Ectodermal cell (in vitro differentiated cells): ENCODE data around the gene GFRA3.

Experiments used
- H3K27ac ChIP-seq: 2 replicates; pipeline ENCODE4 v1.7.0; 2013; ENCODE audit warnings: mild to moderate bottlenecking, low read depth, low read length; ENCODE audit not compliant: insufficient read depth, poor library complexity, severe bottlenecking
- H3K27me3 ChIP-seq: 2 replicates; pipeline ENCODE4 v1.7.0; 2013; ENCODE audit warnings: mild to moderate bottlenecking, low read length; ENCODE audit not compliant: insufficient read depth, control insufficient read depth, poor library complexity, severe bottlenecking
- H3K36me3 ChIP-seq: one replicate; pipeline ENCODE4 v1.7.0; 2013; ENCODE audit warnings: low read length; ENCODE audit not compliant: control insufficient read depth, insufficient read depth
- H3K4me1 ChIP-seq: one replicate; pipeline ENCODE4 v1.7.0; 2013; ENCODE audit warnings: low read length; ENCODE audit not compliant: control insufficient read depth, insufficient read depth
- H3K4me3 ChIP-seq: 2 replicates; pipeline ENCODE4 v1.7.0; 2013; ENCODE audit warnings: low read depth, low read length, control low read depth; ENCODE audit not compliant: insufficient read depth
- H3K9me3 ChIP-seq: 2 replicates; pipeline ENCODE4 v1.7.0; 2013; ENCODE audit warnings: mild to moderate bottlenecking, low read length, moderate library complexity; ENCODE audit not compliant: control insufficient read depth
- WGBS, 2 experiments: methylation state at CpG; one replicate each; pipeline ENCODE4 v1.1.7; 2013; ENCODE audit warnings: missing lambda C conversion rate in 2 of 2; 5-methylcytosine and 5-hydroxymethylcytosine counted together

GFRA3 gene

DNA sequence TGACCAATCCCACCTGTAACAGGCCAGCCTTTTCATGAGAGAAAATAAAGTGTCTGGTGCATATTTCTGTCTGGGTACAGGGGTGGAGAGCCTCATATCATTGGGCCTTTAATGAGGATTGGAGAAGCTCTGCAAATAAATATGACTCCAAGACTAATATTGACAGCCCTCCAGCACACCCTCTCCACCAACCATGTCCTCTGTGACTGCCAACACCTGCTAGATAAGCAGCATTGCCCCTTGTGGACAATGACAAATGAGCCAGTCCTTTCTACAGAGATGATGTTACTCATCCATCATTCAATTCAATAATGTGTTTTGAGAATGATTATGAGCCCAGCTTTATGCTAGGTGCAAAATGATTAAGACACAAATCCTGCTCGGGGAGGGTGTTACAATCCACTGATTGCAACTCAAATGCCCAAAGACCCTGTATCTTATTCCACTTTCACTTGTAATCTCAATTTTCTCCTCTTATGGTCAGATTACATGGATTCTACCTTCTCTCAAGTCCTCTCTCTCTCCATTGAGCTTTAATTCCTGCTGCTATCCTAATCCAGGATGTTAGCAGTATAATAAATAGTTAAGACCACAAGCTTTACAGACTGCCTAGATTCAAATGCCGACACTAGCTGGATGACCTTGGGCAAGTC is 2.1 kb upstream of the GFRA3 start:
- H3K9me3 ChIP-seq = no peaks in the 10 kb centered on the region
- no peak overlapping the region for H3K27ac ChIP-seq
- WGBS, 2 experiments = 92 to 93% methylated on average over 2 of the region's 2 CpGs
- H3K4me3 ChIP-seq = no peak overlapping the region
- peaks cover 36% of the 10 kb centered on the region for H3K27me3 ChIP-seq
- H3K4me1 ChIP-seq = peaks cover 6% of the 10 kb centered on the region
- H3K36me3 ChIP-seq = no peaks in the 10 kb centered on the region

DNA sequence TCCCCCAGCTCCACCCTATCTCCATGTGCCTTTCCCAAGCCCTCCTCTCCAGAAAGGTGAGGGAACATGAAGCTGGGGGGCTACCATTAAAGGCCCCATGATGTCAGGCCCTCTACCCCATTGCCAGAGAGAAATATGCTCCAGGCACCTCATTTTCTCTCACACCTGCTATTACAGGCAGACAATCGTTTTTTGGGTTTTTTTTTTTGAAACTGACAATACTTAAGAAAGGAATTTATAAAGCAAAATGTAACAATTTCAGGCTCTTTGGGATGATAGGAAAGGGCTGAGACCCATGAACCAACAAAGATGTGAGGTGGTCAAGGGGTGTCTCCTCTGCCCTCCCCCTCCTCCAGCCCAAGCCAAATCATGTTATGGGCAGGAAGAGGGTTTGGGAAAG is 1.5 kb upstream of the GFRA3 start:
- WGBS, 2 experiments = 90% methylated on average over 1 of the region's 1 CpG; no CpG with 5 or more reads in 1 of the 2 experiments

DNA sequence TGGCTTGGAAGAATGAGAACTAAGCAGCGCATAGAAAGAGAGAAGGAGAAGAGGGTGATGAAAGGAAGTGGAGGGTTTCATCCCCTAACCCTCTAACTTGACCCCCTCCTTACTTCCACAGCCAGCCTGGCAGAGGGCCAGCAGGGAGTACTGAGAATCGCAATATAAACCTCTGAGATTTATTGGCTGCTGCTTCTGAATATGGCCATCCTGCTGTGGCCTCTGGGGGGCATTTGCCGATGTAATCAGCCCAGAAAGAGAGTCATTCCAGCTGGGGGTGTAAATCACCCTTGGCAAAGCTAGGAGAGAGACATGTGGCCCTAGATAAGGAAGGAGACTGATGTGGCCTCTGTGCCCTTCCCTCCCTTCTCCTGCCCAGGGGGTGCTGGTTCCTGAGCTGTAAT is 960 bp upstream of the GFRA3 start:
- no peak overlapping the region for H3K4me3 ChIP-seq
- H3K27ac ChIP-seq = no peak overlapping the region
- H3K27me3 ChIP-seq = peaks cover 36% of the 10 kb centered on the region
- WGBS, 2 experiments = 55 to 57% methylated on average over 2 of the region's 3 CpGs
- H3K4me1 ChIP-seq = peaks cover 6% of the 10 kb centered on the region
- H3K36me3 ChIP-seq = no peaks in the 10 kb centered on the region
- no peaks in the 10 kb centered on the region for H3K9me3 ChIP-seq

More for the DNA sequence above, 1.5 kb upstream of the GFRA3 start:
- H3K27me3 ChIP-seq = peaks cover 36% of the 10 kb centered on the region
- H3K36me3 ChIP-seq = no peaks in the 10 kb centered on the region
- no peak overlapping the region for H3K4me3 ChIP-seq
- H3K27ac ChIP-seq = no peak overlapping the region
- H3K4me1 ChIP-seq = peaks cover 6% of the 10 kb centered on the region
- H3K9me3 ChIP-seq = no peaks in the 10 kb centered on the region

DNA sequence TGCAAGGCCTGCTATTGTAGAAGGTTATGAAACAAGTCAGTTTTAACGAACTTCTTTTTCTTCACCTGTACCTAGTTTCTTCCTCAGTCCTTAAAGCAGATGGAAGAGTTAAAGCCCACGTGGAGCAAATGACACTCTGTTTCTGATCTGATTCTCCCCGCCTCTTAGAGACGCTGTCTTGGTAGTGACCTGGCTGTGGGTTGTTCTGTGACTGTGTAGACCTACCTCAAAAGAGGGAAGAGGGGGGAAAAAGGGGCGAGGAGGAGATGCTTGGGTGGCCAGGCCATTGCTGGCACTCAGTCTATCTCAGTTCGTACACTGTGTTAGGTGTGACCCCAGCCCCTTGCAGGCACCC is 610 bp downstream of the GFRA3 start:
- peaks cover 6% of the 10 kb centered on the region for H3K4me1 ChIP-seq

DNA sequence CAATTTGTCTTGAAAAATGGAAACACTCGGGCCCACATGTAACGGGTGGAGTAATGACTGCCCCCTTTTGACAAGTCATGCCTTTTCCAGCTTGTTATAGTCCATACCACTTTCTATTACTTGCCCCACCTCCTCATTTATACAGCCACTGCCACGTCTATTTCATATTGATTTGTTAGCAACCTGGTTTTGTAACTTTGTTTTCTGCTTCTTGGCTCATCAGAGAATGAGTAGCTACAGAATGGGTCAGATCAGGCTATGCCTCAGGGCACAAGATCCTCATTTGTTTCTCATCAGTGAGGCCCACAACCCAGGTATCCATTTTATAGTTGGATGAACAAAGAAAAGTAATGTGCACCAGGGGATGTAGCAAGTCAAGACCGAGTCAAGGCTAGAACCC is 1.7 kb downstream of the GFRA3 start:
- Histone ChIP-seq H3K36me3 (no peaks in the 10 kb centered on the region), H3K4me1 (peaks cover 6% of the 10 kb centered on the region), H3K9me3 (no peaks in the 10 kb centered on the region), H3K4me3 (no peak overlapping the region), H3K27me3 (peaks cover 36% of the 10 kb centered on the region), H3K27ac (no peak overlapping the region)
- 92% methylated on average over 4 of the region's 4 CpGs for WGBS, 2 experiments

More for the DNA sequence above, 610 bp downstream of the GFRA3 start:
- Histone ChIP-seq H3K27ac (no peak overlapping the region), H3K9me3 (no peaks in the 10 kb centered on the region), H3K36me3 (no peaks in the 10 kb centered on the region), H3K4me3 (peak overlapping the region; percentile 41), H3K27me3 (peaks cover 36% of the 10 kb centered on the region)
- 52% methylated on average over 6 of the region's 6 CpGs for WGBS, 2 experiments

DNA sequence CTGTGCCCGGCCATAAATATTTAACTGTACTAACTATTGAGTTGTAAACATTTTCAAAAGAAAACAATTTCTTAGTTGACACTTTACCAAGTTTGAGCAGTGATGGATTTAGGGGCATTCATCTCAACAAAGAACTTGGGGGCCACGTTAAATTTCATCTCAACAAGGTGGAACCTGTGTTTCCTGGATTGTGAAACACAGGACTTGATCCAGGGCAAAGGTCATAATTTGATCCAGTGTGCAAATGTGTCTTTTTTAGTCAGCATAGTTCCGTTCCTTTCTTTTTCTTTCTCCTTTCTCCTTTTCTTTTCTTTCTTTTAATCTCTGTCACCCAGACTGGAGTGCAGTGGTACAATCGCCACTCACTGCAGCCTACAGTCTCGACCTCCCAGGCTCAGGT is 3.1 kb downstream of the GFRA3 start:
- Histone ChIP-seq H3K27ac (no peak overlapping the region), H3K4me1 (peaks cover 6% of the 10 kb centered on the region), H3K9me3 (no peaks in the 10 kb centered on the region), H3K36me3 (no peaks in the 10 kb centered on the region), H3K27me3 (peaks cover 36% of the 10 kb centered on the region), H3K4me3 (no peak overlapping the region)
- WGBS, 2 experiments = 88 to 90% methylated on average over 4 to 5 of the region's 5 CpGs

DNA sequence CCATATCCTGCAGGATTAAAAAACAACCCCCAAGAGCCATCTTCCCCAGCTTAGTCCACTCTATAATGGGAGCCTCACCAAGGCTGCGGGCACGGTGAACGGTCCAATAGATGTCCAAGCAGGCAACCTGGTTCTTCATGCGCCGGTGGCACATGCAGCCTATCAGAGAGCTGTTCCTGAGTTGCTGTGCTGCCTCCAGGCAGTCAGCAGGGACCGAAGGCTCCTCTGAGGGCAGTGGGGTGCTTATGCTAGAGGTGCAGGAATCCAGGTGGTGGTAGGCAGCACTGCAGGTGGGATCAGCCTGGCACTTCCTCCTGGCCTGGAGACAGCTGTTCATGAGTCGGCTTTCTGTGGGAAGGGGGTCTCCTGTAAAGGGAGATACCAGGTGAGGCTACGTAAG is 10.2 kb downstream of the GFRA3 start:
- WGBS, 2 experiments = 95% methylated on average over 8 of the region's 8 CpGs
- no peaks in the 10 kb centered on the region for H3K27me3 ChIP-seq
- H3K4me1 ChIP-seq = no peaks in the 10 kb centered on the region
- H3K27ac ChIP-seq = no peak overlapping the region
- H3K36me3 ChIP-seq = no peaks in the 10 kb centered on the region
- H3K4me3 ChIP-seq = no peak overlapping the region
- H3K9me3 ChIP-seq = no peaks in the 10 kb centered on the region

DNA sequence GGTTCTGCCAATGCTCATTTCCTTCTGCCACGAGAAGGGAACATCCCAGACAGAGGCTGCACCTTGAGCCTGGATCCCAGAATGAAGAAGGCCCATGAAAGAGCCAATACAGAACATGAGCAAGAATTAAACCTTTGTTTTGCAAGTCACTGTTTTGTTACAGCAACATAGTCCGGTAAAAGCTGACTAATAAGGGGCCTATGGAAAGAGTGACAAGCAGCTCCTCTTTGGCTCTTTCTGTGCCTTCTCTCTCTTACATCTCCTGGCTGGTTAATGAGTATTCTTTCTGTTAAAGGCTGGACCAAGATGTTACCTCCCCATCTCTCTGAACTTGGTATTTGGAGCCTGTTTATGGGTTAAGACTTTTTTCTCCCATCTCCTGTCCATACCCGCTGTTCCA is 10.8 kb downstream of the GFRA3 start:
- Histone ChIP-seq H3K9me3 (no peaks in the 10 kb centered on the region), H3K27ac (no peak overlapping the region), H3K36me3 (no peaks in the 10 kb centered on the region), H3K27me3 (no peaks in the 10 kb centered on the region), H3K4me3 (no peak overlapping the region), H3K4me1 (no peaks in the 10 kb centered on the region)
- 92 to 94% methylated on average over 3 of the region's 3 CpGs for WGBS, 2 experiments

DNA sequence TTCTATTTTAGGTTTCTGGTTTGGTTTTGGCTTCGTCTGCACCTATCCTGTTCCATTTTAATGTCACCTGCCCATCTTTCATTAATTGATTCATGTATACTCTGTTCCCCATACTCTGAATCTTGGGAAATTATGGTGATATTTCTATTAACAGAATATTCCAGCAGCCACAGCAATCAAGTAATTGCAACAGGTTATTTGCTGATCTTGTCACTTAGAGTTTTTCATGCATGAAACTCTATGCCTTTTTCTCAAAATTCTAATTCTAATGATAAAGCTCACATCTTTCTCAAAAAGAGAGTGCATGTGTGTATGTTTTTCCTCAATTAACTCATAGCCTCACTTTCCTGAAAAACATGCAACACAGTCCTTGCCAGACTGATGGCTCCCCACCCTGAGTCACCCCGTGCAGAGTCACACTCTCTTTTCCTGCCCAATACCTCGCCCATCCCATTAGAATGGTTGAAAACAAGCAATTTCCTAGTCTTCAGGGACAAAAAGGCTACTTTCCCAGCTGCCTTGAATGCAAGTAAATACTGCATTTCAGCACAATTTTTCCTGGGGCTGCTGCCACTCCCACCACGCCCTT is 15.6 kb downstream of the GFRA3 start:
- 91 to 92% methylated on average over 4 of the region's 4 CpGs for WGBS, 2 experiments
- no peak overlapping the region for H3K27ac ChIP-seq
- H3K9me3 ChIP-seq = no peaks in the 10 kb centered on the region
- no peaks in the 10 kb centered on the region for H3K36me3 ChIP-seq
- H3K4me1 ChIP-seq = no peaks in the 10 kb centered on the region
- H3K4me3 ChIP-seq = no peak overlapping the region
- H3K27me3 ChIP-seq = no peaks in the 10 kb centered on the region

DNA sequence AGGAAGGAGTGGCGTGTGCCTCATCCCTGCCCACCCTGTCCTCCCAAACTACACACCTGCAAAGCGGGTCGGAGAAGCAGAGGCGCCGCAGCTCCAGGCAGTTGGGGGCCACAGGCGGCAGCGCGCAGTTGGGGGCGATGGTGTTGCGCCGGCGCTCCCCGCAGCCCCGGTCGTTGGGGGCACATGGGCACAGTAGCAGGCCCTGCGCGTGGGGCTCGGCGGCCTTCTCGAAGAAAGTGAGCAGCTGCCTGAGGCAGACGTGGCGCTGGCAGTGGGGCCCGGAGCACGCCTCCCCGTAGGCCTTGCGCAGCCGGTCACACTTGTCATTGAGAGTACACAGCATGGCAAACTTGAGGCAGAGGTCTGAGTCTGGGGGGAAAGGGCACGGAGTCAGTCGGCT is 16.8 kb downstream of the GFRA3 start:
- 95 to 96% methylated on average over 29 of the region's 29 CpGs for WGBS, 2 experiments
- H3K36me3 ChIP-seq = no peaks in the 10 kb centered on the region
- H3K9me3 ChIP-seq = no peaks in the 10 kb centered on the region
- no peak overlapping the region for H3K4me3 ChIP-seq
- H3K4me1 ChIP-seq = no peaks in the 10 kb centered on the region
- H3K27ac ChIP-seq = no peak overlapping the region
- no peaks in the 10 kb centered on the region for H3K27me3 ChIP-seq
